GM10847 (cell line): Measurements from ENCODE around the gene INPP4A.
A peak's percentile ranks its signal among the peaks of the same experiment; 100 is the strongest.

Experiments
- POLR2A ChIP-seq: IDR thresholded peaks from 2 replicates; pipeline ENCODE4 v1.6.1; 2011; ENCODE audit not compliant: insufficient read length; ENCODE audit errors: extremely low read depth

INPP4A gene

DNA sequence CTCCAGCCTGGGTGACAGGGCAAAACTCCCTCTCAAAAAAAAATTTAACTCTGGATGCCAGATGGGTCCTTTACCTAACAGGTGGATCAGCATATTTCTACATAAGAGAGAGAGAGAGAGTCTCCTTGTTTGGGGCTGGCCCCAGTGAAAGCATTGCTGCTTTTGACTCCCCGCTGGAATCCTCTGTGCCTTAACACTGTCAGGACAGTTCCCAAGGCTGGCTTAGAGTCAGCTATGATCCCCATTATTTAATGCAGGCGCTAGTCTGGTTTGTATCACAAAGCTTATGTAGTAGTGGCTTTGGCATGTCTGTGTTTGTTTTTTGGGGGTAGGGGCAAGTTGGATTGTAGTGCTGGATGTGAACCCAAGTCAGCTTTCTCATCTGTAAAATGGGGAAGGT is 9.4 kb downstream of the INPP4A start:
- no peak for TF ChIP-seq POLR2A

GRCh38 chr2:98454500-98455235 is 10.0 kb downstream of the INPP4A start:
- TF ChIP-seq POLR2A, result no peak

- TF ChIP-seq POLR2A, result no peak
Measured at GRCh38 chr2:98455494-98455976, 10.9 kb downstream of the INPP4A start.

DNA sequence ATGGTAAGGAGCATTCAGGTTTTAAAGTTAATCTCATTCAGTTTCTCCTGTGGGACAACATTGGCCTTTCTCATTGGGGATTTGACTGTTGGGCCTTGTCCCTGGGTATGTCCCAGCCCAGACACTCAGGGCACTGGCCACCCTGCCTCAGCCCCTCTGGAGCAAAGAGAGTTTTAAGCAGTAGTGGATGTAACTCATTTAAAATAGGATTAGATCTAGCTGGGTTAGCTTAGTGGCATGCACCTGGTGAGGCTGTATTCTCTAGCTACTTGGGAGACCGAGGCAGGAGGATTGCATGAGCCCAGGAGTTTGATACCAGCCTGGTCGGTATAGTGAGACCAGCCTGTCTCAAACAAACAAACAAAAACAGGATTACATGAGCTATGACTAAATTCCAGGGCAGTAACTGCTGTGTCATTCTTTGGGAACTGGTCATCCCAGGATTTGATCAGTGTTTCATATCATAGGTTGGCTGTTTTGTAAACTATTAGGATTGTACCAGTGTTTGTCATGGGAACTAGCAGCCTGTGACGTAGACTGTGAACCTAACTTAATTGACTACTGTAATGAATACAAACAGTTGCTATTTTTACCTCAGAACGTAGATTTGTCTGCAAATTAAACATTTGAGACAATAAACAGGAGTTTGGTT is 12.5 kb downstream of the INPP4A start:
- no peak for TF ChIP-seq POLR2A

- TF ChIP-seq POLR2A, result no peak
Measured at GRCh38 chr2:98458207-98458606, 13.5 kb downstream of the INPP4A start.

- TF ChIP-seq POLR2A, result no peak
Measured at GRCh38 chr2:98458667-98459380, 14.2 kb downstream of the INPP4A start.

GRCh38 chr2:98459496-98460175 is 15.0 kb downstream of the INPP4A start:
- no peak for TF ChIP-seq POLR2A

- TF ChIP-seq POLR2A, result no peak
Measured at GRCh38 chr2:98460573-98461497, 16.2 kb downstream of the INPP4A start.

DNA sequence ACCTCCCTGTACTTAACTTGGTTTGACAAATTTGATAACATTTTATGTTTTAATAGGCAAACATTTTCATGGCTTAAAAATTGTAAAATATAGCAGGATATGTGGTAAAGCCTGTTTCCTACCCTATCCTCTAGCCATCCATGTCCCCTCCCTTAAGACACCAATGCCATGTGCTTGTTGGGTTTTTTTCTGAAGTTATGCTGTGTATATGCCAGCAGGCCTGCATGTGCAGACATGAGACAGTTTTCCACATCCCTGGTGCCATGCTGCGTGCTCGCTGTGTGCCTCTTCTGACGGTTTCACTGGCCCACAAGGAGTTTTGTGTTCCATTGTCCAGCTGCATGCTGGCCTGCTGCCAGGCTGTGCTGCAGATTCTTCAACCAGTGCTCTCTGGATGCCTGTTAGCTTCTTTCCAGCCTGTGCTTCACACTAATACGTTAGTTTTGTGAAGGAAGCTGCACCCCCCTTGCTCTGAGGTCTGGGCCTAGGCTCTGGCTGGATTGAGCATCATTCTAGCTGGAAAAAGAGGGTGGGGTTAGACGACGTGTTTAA is 16.9 kb downstream of the INPP4A start:
- TF ChIP-seq POLR2A, result no peak

GRCh38 chr2:98463081-98463481 is 18.4 kb downstream of the INPP4A start:
- TF ChIP-seq POLR2A, result no peak

- no peak for TF ChIP-seq POLR2A
Measured at GRCh38 chr2:98463551-98463971, 18.9 kb downstream of the INPP4A start.

DNA sequence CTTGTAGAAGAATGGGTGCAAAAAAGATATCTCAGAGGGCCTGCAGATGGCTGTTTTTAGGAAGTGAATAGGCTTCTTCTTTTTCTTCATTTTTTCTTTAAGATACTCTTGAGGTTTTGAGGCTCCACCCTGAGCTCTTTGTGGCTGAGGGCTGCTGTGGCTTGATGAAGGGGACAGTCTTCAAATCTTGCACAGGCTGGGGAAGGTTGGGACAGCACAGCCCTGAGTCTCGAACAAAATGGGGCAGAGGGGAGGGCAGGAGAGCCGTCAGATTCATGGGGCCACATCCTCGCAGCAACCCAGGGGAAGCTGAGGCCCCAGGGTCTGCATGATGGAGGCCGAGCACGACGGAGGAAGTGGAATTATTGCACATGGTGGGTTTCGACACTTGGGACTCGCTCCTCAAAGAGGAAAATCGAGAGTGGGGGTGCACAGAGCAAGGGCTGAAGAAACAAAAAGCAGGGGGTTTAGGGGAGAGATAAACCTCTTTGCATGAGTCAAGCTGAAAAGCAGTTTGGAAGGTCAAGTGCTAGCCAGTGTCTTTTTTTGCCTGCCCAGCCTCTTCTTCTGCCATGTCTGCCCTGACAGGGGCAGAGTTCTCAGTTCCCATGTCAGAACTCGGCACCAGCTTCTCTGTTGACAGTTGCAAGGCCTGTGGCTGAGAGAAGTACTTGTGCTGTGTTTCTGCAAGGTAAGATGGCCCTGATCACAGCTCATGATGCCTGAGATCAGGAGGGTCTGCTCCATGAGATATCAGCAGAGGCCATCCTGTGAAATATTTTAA is 19.5 kb downstream of the INPP4A start:
- TF ChIP-seq POLR2A, result peak; percentile 26

GRCh38 chr2:98464772-98465310 is 20.2 kb downstream of the INPP4A start:
- no peak for TF ChIP-seq POLR2A

DNA sequence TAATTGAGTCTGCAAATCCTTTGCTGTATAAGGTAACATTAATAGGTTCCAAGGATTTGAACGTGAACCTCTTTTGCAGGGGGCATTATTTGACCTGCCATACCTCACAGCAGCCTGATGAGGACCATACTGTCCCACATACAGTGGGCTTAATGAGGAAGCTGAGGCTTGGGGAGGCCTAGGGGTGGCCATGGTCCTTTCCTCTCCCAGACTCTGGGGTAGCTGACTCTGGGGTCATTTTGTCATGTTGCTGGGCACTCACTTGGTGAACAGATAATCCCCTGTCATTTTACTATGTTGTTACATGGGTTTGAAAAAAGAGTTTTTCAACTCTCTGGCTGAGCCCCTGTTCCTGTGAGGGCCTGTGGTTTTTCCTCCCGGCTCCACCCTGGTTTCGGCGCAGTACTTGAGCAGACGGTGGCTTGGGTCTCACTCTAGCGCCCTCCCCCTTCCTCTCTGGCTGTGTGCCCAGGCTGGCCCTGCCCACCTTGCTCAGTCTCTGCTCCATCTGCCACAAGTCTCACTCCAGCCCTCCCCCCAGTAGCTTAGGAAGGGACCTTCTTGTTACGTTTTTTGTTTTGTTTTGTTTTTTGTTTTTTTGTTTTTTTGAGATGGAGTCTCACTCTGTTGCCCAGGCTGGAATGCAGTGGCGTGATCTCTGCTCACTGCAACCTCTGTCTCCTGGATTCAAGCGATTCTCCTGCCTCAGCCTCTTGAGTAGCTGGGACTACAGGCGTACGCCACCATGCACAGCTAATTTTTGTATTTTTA is 21.0 kb downstream of the INPP4A start:
- TF ChIP-seq POLR2A, result no peak
